Endothelial cell (in vitro differentiated cells): ENCODE data around the gene SRRD. TPM values are rescaled to one million over a fixed set of nuclear protein-coding genes. Genes with fewer than 3 reads are reported as not detected.

Experiments
- DNase-seq: peaks from one replicate; pipeline ENCODE4 v3.0.0; 2021; ENCODE audit warnings: low spot score
- H3K27ac Mint-ChIP-seq: one replicate; pipeline ENCODE4 v1.8.0; 2021; ENCODE audit warnings: mixed read lengths, inconsistent platforms; ENCODE audit not compliant: unreplicated experiment
- H3K27me3 Mint-ChIP-seq: one replicate; pipeline ENCODE4 v1.8.0; 2021; ENCODE audit warnings: mild to moderate bottlenecking, moderate library complexity, mixed read lengths, inconsistent platforms; ENCODE audit not compliant: unreplicated experiment
- H3K36me3 Mint-ChIP-seq: one replicate; pipeline ENCODE4 v1.8.0; 2021; ENCODE audit warnings: mild to moderate bottlenecking, low read depth, mixed read lengths, inconsistent platforms; ENCODE audit not compliant: unreplicated experiment
- H3K4me1 Mint-ChIP-seq: one replicate; pipeline ENCODE4 v1.8.0; 2021; ENCODE audit warnings: mild to moderate bottlenecking, mixed read lengths, inconsistent platforms; ENCODE audit not compliant: unreplicated experiment
- H3K4me3 Mint-ChIP-seq: one replicate; pipeline ENCODE4 v1.8.0; 2021; ENCODE audit warnings: mild to moderate bottlenecking, mixed read lengths, inconsistent platforms; ENCODE audit not compliant: unreplicated experiment
- H3K9me3 Mint-ChIP-seq: one replicate; pipeline ENCODE4 v1.8.0; 2021; ENCODE audit warnings: mixed read lengths, inconsistent platforms; ENCODE audit not compliant: unreplicated experiment
- total RNA-seq: library from RNA; stranded (reverse); fragmentation: NEBNext Ultra II Directional; extraction: Animal tissue kit (Norgen Biotek cat#: 25700); gene quantifications from one replicate; pipeline ENCODE4 v1.2.1, GENCODE V29; 2021; ENCODE audit not compliant: unreplicated experiment
- TF ChIP-seq, protein P1 (sequence below): fragments of 200-600 bp; sonication (generic); IDR thresholded peaks from one replicate; pipeline ENCODE4 v1.5.0; 2021; ENCODE audit warnings: antibody characterized with exemption; ENCODE audit not compliant: unreplicated experiment

The SRRD gene
- total RNA-seq, 1 donor from 2014 or later, result 19.5 TPM

DNA sequence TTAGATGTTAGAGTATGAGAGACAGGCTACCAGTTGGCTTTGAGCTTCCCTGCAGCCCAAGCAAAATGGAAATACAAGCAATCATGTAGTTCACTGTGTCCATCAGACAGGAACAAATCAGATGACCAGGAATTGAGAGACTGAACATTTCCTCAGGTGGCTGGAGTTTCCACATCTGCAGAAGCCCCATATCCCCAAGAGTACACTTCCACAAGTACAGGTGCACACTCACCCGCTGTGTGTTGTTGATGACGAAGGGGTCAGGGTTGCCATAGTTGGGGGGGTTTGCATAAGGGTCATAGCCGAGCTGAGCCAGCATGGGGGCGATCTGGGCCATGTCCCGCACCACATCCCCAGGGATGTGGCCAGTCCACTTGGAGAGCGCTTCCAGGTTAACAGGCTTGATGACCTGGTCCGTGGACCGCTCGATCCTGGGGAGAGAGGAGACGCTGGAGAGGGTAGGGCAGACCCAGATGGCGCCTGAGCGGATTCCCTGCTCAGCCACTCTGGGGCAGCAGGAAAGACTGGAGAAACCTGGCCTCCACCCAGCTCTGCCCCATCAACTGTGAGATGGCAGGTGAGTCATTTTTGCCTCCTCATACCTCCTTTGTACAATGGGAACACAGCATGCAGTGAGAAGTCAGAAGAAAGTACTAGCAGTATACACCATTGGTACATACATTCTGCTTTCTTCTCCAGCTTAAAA lies 52.5 kb downstream of the SRRD start:
- Mint-ChIP-seq H3K27ac (no peak overlapping the region), H3K4me1 (peaks cover 8% of the 10 kb centered on the region), H3K4me3 (no peak overlapping the region), H3K27me3 (peaks cover 3% of the 10 kb centered on the region), H3K36me3 (peaks cover 28% of the 10 kb centered on the region), H3K9me3 (no peaks in the 10 kb centered on the region)
- TF ChIP-seq, protein P1, sequence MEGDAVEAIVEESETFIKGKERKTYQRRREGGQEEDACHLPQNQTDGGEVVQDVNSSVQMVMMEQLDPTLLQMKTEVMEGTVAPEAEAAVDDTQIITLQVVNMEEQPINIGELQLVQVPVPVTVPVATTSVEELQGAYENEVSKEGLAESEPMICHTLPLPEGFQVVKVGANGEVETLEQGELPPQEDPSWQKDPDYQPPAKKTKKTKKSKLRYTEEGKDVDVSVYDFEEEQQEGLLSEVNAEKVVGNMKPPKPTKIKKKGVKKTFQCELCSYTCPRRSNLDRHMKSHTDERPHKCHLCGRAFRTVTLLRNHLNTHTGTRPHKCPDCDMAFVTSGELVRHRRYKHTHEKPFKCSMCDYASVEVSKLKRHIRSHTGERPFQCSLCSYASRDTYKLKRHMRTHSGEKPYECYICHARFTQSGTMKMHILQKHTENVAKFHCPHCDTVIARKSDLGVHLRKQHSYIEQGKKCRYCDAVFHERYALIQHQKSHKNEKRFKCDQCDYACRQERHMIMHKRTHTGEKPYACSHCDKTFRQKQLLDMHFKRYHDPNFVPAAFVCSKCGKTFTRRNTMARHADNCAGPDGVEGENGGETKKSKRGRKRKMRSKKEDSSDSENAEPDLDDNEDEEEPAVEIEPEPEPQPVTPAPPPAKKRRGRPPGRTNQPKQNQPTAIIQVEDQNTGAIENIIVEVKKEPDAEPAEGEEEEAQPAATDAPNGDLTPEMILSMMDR, result no peak
- DNase-seq, result no peak

DNA sequence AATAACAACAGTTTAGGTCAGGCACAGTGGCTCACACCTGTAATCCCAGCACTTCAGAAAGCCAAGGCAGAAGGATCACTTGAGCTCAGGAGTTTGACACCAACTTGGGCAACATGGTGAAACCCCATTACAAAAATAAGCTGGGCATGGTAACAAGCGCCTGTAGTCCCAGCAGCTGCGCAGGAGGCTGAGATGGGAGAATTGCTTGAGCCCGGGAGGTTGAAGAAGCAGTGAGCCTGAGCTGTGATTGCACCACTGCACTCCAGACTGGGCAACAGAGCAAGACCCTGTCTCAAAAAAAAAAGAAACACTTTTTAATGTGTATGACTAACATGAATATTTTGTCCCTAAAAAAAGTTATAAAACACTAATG lies 53.1 kb downstream of the SRRD start:
- no peak for DNase-seq
- Mint-ChIP-seq H3K27ac (no peak overlapping the region), H3K27me3 (peaks cover 3% of the 10 kb centered on the region), H3K9me3 (no peaks in the 10 kb centered on the region), H3K4me3 (no peak overlapping the region), H3K4me1 (peaks cover 8% of the 10 kb centered on the region), H3K36me3 (peaks cover 24% of the 10 kb centered on the region)
- TF ChIP-seq, protein P1, result no peak

DNA sequence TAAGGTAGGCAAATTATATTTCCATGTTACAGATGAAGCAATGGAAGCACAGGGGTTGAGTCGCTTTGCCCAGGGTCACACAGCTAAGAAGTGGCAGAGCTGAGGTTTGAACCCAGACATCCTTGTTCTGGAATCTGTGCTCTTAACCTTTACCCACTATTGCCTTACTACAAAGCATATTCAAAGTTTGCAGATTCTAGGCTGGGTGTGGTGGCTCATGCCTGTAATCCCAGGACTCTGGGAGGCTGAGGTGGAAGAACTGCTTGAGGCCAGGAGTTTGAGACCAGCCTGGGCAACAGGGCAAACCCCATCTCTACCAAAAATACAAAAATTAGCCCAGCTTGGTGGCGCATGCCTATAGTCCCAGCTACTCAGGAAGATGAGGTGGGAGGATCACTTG lies 56.4 kb downstream of the SRRD start:
- H3K9me3 Mint-ChIP-seq, result no peaks in the 10 kb centered on the region
- DNase-seq, result no peak
- H3K4me1 Mint-ChIP-seq, result peaks cover 13% of the 10 kb centered on the region
- no peak overlapping the region for H3K27ac Mint-ChIP-seq
- H3K36me3 Mint-ChIP-seq, result peaks cover 23% of the 10 kb centered on the region
- H3K27me3 Mint-ChIP-seq, result peaks cover 3% of the 10 kb centered on the region
- TF ChIP-seq, protein P1, result no peak
- no peak overlapping the region for H3K4me3 Mint-ChIP-seq

DNA sequence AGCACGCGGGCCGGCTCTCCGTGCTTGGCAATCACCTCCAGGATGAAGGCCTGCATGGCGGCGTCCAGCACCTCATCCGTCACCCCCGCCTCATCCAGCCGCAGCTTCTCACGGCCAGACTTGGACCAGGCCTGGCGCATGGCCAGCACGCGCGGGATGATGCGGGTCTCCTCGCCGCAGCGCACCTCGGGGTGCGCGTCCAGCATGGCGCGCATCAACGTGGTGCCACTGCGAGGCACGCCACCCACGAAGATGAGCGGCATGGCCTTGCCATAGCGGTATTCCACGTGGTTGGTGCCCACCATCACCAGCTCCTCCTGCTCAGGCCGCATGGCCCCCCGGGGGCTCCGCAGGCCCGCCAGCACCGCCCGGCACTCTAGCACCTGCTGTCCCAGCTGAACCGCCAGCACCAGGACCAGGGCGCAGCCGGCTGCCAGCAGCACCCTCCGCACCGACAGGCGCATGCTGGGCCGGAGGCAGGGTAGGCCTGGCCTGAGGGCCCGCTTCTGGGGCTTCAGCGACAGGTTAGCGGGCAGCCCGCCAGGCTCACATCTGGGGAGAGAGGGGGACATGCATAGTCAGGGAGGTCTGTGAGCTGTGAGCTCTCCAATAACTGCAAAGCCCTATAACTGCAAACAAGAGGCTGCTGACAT lies 57.6 kb downstream of the SRRD start:
- Mint-ChIP-seq H3K27ac (no peak overlapping the region), H3K4me3 (no peak overlapping the region), H3K9me3 (no peaks in the 10 kb centered on the region), H3K4me1 (peaks cover 13% of the 10 kb centered on the region), H3K36me3 (peaks cover 19% of the 10 kb centered on the region), H3K27me3 (peaks cover 3% of the 10 kb centered on the region)
- TF ChIP-seq, protein P1, result no peak
- DNase-seq, result no peak

DNA sequence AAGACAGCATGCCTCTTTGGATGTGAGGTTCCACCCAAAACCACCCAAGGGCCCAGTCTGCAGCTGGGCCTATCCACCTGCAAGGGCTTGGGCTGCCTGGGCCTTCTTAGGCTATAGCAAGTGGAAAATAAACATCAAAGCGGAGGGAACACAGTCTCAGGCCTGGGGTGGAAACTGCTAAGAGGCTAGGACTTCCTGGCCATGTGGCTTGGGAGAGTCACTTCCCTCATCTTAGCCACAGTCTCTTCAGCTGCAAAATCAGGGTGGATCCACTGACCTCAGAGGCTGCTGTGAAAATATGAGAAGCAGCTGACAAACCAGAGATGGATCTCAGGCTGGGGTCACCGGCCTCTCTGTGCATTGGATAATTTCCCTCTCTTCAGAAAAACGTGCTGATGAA lies 59.2 kb downstream of the SRRD start:
- H3K27me3 Mint-ChIP-seq, result peaks cover 2% of the 10 kb centered on the region
- H3K36me3 Mint-ChIP-seq, result peaks cover 20% of the 10 kb centered on the region
- no peak for DNase-seq
- no peak overlapping the region for H3K4me3 Mint-ChIP-seq
- TF ChIP-seq, protein P1, result no peak
- no peak overlapping the region for H3K27ac Mint-ChIP-seq
- H3K9me3 Mint-ChIP-seq, result no peaks in the 10 kb centered on the region
- H3K4me1 Mint-ChIP-seq, result peaks cover 11% of the 10 kb centered on the region
